DLD1 (cell line): Measurements from ENCODE around the gene MYOG.

Source experiments
- in situ Hi-C: cut with HindIII; loops from 2 replicates; pipeline ENCODE4 v1.10.0; 2017; ENCODE audit warnings: low sequenced_read_pairs

Gene MYOG

DNA sequence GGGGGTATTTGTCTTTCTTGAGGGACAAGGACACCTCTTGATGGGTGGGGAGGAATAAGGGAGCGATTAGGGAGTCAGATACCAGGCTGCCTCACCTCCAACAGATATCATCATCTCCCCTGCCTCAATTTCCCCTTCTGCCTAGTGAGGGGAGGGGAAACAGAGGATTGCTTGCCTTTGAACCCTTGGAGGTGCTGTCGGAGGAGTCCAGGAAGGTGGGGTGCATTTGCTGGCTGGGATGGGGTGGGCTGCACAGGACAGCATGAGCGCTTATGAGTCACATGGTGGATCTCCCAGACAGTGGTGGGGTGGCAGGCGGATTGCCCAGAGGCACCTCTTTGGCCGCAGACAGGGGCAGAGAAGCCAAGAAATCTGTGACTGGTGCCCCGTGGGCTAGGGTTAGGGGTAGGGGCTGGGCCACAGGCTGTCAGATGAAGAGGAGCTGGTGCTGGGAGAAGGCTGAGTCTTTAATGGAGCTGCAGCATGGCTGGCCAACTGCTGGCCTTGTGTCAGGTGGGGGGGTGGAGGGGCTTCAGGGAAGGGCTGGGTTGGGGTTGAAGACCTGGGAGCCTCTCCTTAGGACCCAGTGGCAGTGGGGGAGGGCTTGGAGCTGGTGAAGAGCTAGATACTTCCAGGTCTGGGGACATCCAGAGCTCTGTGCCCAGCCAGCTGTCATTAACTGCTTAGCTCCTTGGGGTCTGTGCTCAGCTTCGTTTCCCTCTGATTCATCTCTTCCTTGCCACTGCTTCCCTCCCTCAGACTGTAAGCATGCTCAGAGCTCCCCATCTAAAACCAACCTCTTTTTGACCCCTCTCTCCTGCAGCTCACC is 34.7 kb upstream of the MYOG start:
- in situ Hi-C loops = loop anchor here (5.0 to 10.0 kb wide), 2 partner anchors 42 to 66 kb away; no protein-coding TSS in a partner anchor

DNA sequence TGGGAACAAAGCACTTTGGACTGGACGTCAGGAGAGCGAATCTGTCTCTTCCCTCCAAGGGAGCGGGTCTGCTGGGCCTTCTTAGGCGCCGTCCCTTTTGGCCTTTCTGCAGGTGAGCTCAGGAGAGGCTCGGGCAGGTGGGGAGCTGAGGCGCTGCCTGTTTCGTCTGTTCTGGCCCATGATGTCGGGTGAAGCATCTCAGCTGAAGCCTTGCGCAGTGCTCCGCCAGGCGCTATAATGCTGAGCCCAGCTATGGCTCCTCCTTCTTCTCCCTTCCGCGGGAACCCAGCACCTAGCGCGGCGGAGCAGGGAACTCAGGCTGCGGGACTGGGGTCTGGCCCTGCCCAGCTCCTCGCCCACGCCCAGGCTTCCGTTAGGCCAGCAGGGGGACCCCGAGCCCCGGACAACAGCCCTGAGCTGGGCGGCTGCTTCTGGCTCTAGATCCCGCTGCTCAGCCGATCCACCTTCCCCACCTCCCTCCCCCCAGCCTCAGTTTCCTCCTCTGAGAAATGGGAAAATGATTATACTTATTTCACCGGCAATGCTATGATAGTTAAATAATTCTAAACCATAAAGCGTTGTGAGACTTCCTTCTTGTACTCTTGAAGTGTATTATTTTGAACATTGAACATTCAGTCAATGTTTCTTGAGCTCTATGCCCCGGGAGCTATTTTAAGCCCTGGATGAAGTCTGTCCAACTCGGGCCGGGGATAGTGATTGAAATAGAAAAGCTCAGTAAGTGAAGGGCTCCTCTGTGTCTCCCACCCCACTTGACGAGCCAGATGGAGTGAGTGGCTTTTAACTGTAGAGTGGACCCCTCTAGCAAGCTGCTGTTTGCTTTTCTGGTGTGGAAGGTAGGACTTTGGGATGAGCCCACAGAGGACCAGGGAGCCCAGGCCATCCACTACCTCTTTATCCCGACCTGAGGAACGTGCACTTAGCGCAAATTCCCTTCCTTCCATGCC is 32.1 kb upstream of the MYOG start:
- in situ Hi-C loops = no loop called here

DNA sequence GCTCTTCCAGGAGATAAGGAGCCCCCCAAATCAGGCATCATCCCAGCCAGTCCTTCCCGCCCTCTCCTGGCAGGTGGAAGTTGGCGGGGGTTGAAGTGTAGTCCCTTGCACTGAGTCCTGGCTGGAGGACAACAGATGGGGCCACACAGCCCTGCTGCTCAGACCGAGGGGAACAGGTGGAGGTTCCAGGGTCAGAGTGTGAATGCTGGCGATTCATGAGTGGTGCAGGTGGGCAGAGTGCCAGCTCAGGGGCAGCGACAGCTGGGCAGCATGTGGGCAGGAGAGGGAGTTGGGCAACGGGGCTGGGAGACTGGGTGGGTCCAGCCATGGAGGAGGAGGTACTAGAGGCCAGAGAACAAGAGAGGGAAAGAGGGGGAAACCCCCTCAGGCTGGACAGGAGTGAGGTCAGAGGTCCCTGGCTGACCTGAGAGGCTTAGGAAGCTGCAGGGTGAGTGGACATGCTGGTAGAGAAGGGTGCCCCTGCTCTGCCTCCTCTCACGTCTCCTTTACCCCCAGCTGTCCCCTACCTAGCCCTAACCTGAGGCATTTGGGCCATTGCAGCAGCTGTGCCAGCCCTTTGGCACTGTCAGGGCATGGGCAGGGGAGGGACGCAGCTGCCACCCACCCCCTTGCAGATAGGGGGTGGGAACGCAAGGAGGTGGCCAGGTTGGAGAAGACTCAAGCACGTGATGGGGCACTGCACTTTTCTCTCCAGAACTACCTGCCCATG is 30.4 kb upstream of the MYOG start:
- in situ Hi-C loops = no loop called here

DNA sequence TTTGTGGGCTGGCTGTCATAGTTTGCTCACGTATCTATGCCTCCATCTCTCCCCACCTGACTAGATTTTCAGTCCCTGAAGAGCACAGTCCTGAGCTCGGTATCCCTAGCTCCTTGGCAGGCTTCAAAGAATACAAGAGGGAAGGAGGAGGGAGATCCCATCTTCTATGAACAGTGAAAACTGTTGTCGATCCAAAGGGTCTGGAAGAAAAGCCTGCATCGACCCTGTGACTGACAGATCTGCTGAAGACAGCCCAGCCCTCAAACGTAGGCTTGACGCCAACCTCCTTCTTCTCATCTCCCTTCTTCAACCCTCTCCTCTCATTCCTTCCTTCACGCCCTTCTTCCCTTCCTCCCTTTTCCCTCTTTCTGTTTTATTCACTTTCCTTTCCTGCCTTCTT is 28.4 kb upstream of the MYOG start:
- in situ Hi-C loops = no loop called here

DNA sequence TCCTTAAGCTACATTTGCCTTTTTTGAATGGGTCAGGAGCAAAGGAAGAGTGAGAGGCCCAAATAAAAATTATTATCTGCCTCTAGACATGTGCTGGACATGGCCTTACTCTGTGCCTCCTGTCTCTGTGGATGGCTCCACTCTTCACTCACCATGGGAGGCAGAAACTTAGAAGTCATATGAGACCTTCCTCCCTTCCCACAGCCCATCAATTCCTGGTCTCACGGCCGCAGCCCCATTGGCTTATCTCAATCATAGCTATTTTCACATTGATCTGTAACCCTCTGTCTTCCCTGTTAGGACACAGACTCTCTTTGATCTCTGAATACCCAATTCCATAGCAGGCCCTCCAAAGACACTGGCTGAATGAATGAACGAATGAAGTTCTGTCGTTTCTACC is 27.5 kb upstream of the MYOG start:
- in situ Hi-C loops = no loop called here

DNA sequence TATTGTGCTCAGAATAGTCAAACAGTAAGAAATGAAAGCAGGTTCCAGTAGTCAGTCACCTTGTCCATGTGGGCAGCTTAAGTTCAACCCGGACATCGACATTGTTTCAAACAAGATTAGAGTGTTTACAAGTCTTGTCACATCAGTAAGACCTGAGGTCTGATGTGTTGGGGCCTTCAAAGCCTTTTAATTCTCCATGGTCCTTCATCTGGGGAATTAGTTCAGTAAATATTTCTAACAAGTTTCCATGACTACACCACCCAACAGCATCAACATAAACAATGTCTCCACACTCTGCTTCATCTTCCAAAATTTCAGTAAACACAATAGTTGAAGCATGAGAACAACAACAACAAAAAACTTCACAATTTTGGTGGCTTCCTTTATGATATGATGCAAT is 26.7 kb upstream of the MYOG start:
- in situ Hi-C loops = no loop called here

DNA sequence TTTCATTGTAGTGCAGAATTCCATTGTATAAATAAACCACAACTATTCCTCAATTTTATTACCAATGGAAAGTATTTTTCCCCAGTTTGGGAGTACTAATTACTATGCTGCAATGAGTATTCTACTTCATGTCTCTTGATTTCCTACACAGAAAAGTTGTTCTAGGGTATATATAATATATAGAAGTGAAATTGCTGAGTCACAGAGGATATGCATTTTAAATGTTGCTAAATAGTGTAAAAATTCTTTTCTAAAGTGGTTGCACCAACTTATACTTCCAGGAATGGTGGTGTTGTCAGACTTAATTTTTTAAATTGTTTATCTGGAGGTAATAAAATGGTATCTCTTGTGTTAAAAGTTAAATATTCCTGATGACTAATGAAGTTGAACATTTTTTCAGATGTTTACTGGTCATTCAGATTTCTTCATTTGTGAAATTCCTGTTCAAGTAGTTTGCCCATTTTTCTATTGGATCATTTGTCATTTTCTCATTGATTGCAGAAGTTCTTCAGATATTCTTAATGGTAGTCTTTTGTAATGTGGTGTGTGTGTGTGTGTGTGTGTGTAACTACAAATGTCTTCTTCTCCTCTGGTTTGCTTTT is 19.1 kb upstream of the MYOG start:
- in situ Hi-C loops = no loop called here

DNA sequence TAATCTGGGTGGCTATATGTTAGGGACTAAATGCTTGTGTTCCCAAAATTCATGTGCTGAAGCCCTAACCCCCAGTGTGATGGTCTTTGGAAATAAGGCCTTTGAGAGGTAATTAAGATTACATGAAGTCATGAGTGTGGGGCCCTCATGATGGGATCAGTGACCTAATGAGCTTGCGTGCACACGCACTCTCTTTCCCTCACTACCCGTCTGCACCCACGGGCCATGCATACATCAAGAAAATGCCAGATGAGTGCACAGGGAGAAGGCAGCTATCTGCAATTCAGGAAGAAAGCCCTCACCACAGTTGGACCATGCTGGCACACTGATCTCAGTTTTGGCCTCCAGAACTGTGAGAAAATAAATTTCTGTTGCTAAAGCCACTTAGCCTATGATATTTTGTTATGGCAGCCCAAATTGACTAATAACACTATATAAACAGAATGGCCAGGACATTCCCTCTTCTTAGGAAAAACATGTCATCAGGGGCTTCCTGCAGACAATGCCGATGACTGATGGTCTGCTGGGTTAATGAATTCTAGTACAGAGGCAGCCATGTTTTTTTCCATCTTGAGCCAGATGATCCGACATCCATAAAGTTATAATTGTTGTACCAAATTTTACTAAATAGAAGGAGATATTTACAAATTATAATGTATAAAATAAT is 18.1 kb upstream of the MYOG start:
- in situ Hi-C loops = no loop called here

DNA sequence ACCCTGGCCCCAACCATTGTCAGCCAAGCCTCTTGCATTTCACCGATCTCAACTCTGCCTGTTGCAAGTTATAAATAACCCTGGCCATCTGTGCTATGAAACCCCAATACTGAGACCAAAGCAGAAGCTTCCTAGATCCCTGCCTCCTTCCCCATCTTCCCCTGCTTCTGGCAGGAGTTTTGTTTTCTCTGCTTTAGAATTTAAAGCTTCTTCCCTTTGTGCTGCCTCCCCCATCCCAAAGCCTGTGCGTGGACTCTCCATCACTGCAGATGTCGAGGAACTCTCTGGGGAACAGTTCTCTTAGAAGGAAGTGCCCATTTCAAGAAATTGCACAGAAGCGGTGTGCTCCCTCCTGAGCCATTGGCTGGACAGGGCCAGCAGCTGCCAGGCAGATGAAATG is 17.4 kb upstream of the MYOG start:
- in situ Hi-C loops = no loop called here

DNA sequence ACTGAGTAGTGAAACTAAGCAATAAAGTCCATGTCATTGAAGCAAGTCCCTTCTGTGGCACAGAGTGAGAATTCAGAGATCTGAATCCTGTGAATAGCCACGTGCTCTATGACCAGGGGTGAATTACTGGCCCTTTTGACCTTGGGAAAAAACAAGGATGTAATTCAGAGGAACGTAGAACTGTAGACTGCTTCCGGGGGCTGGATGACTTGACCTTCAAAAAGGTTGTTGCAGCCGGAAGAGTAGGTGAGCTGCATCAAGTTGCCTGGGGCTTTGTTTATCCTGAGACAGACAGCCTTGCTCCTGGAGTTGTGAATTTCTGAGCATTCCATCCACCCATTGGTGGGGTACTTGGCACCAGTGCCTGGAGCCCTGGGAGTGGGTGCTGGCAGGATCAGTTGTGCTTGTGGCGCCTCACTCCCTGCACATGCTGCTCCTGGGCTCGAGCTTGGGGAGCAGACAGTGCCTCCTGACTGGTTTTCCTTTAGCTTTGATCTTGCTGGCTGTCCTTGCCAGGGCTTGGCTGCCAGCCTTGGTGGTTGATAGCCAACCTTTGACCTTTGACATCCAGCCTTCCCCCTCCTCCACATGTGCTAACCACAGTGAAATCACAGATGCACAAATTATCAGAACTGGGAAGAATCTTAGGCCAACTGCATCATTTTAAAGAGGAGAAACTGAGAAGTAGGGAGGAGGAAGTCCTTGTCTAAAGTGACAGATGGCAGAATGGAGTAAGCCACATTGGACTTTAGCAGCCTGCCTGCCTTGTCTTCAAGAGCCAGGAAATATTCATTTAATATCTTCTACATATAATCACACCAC is 16.2 kb upstream of the MYOG start:
- in situ Hi-C loops = no loop called here

DNA sequence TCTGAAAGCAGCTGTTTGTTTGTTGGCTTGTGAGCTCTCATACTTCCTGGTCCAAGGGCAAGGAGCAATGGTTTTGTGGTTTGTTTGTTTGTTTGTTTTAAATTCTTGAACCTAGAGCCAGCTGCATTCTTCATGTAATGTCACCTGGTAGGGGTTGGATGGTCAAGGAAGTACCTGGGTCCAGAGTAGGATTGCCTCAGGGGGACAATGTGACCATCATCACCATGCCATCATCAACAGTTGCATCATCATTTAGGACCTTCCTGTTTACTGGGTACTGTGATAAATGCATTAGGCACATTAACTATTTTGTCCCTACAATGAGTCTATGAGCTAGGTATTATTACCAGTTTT is 14.7 kb upstream of the MYOG start:
- in situ Hi-C loops = no loop called here

DNA sequence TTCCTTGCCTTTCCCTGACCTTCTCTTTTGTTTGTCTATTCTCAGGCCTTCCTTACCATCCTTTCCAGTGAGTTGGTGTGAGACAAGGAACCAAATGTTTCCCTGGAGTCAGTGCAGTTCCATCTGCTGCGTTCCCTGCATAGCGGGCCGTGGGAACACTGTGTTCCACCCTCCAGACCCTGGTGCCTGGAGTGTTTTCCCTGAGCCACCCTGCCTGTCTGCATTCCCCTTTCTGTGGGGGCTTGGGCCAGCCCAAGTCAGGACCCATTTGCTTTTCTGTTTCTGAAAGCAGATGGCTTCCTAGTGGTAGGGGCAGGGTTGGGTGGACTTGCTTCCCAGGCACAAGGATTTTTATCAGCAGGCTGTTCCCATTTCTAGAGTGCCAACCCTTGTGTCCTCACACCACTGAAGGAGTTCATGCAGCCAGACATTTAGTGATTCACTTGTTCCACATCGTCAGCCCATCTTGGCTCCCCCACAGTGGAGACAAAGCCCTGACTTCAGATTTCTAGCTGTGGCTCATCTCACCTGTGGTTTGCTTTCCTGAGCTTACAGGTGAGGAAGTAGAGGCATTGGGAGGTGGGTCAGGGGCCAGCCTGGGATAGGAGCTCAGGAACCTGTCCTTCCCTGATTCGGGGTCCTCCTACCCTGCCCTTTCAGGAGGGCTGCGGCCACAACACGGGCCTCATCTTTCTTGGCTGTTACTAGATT is 14.1 kb upstream of the MYOG start:
- in situ Hi-C loops = no loop called here

DNA sequence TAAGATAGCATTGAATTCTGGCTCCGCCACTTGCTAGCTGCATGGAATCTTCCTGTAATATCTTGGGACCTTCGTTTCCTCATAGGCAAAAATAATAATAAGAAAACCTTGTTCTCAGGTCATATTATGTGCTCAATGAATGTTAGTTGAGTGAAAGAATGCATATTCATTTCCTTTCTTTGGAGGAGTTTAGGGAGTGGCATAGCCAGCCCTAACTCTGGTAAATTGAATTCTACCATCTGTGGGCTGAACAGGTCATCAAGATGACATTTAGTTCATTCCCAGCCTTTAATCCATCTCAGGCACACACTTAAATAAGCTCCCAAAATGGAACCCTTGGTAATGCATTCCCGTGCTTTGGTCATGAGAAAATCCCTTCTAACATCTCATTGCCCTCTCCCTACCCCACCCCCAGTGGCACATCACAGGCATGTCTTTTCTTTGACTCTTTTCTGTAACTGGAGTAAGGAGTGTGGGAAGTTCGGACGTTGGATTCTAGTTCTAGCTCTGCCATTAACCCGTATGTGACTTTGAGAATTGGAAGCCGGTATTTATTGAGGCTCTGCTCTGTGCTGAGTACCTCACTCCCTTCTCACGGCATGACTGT is 13.2 kb upstream of the MYOG start:
- in situ Hi-C loops = no loop called here

DNA sequence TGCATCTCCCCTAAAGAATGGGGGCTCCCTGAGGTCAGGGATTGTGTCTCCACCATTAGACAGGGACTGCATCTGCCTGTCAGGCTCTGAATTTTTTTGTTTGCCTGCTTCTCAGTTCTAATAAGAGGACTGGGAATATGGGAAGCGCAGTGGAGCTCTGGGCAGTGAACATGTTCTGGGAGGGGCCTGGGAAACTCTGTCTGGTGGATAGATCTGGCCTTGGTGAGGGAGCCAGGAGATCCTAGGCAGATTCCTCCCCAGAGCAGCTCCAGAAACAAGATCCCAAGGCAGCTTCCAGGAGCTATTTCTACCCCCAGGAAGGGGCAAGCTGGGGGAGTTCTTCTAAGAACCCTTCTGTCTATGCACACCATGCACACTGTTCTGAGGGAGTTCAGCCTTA is 12.6 kb upstream of the MYOG start:
- in situ Hi-C loops = no loop called here

DNA sequence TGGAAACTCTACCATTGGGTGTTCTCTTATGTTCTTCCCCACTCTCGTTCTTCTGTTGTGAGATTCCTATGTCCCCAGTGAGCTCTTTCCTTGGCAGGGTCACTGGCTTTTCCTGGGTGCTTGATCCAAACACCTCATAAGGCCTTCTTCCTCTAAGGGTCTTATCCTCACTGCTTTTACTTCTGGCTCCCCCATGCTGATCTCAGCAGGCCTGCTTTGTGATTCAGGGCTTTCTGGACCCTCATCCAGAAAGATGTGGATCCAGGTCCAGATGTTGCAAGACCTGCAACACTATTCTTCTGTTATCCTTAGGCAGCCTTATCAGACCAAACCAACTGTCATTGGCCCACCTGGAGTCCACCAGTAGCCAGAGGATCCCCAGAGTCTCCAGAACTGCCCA is 11.2 kb upstream of the MYOG start:
- in situ Hi-C loops = no loop called here

DNA sequence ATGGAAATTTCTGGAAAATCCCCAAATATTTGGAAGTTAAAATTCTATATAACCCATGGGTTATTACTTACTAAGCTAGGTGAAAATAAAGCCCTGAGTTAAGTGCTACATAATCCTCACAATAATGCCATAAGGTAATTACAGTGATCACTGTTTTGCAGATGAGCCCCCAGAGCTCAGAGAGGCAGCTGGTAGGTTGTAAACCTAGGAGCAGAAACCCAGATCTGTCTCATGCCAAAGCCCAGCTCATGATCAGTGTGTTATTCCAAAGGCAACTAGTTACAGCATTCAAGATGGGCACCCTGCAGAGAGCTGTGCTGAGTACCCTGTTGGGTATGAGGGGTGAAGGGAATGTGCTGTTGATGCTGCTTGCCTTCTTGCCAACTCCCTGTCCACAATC is 10.8 kb upstream of the MYOG start:
- in situ Hi-C loops = no loop called here

DNA sequence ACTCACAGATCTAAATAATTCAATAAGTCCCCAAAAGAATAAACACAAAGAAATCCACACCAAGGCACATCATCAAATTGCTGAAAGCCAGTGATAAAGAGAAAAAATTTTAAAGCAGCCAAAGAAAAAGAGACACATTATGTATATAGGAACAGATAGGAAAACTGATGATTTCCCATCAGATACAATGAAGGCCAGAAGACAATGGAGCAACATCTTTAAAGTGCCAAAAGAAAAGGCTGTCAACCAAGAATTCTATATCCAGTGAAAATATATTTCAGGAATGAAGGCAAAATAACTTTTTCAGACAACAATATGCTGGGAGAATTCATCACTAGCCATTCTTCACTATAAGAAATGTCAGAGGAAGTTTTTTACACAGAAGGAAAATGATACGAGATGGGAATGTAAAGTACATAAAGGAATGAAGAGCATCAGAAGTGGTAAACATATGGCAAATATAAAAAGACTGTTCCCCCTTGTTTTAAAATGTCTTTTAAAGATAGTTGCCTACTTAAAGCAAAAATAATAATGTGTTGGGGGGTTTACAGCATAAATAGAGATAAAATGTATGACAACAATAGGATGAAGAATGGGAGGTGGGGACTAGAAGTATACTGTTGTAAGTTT is 9.4 kb upstream of the MYOG start:
- in situ Hi-C loops = no loop called here

DNA sequence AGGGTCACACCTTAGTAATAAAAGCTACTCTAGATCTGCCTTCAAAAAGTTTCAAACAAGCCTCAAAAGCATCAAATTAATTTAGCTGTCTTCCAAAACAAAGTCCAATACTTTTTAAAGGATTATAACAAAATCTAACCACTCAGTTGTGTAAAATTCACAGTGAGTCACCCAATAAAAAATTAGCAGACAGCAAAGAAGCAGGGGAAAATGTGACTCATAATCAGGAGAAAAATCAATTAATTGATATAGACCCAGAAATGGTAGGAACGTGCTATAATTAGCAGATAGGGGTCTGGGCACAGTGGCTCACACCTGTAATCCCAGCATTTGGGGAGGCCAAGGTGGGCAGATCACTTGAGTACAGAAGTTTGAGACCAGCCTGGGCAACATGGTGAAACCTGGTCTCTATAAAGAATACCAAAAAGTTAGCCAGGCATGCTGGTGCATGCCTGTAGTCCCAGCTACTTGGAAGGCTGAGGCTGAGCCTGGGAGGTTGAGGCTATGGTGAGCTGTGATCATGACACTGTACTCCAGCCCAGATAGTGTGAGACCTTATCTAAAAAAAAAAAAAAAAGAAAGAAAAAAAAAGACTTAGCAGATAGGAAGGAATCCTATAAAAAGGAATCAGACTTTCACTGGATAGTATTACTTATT is 8.1 kb upstream of the MYOG start:
- in situ Hi-C loops = no loop called here
